Fibroblast of the aortic adventitia (primary cell): ENCODE data around the gene F8. TPM values are rescaled to one million over a fixed set of nuclear protein-coding genes. Genes with fewer than 3 reads are reported as not detected.
"Not testable (repeated sequence)": the region's sequence is repeated elsewhere in the genome, so short reads cannot be mapped to it uniquely, and the experiment has no call there.

Experiments
- DNase-seq: peaks from one replicate; pipeline ENCODE4 v3.0.0-alpha.2; 2010; ENCODE audit warnings: low read depth
- H3K4me3 ChIP-seq: 2 replicates; pipeline ENCODE4 v1.5.1; 2011; ENCODE audit warnings: low read depth, mild to moderate bottlenecking, control low read depth, low read length, moderate library complexity
- total RNA-seq: library from RNA; depleted of rRNA; stranded (reverse); fragments of >200 nt; gene quantifications from 2 replicates; pipeline ENCODE4 v1.2.3, GENCODE V29; 2012; ENCODE audit warnings: low replicate concordance
- TF ChIP-seq, protein P1 (sequence below): IDR thresholded peaks from 2 replicates; pipeline ENCODE4 v1.5.1; 2011; ENCODE audit warnings: mild to moderate bottlenecking, low read length, control low read depth, inconsistent platforms; ENCODE audit not compliant: insufficient read depth

Gene F8
- total RNA-seq, 1 donor: 7.8 TPM

GRCh38 chrX:154873329-154873728 lies 149.2 kb downstream of the F8 start:
- TF ChIP-seq, protein P1, sequence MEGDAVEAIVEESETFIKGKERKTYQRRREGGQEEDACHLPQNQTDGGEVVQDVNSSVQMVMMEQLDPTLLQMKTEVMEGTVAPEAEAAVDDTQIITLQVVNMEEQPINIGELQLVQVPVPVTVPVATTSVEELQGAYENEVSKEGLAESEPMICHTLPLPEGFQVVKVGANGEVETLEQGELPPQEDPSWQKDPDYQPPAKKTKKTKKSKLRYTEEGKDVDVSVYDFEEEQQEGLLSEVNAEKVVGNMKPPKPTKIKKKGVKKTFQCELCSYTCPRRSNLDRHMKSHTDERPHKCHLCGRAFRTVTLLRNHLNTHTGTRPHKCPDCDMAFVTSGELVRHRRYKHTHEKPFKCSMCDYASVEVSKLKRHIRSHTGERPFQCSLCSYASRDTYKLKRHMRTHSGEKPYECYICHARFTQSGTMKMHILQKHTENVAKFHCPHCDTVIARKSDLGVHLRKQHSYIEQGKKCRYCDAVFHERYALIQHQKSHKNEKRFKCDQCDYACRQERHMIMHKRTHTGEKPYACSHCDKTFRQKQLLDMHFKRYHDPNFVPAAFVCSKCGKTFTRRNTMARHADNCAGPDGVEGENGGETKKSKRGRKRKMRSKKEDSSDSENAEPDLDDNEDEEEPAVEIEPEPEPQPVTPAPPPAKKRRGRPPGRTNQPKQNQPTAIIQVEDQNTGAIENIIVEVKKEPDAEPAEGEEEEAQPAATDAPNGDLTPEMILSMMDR: no peak
- H3K4me3 ChIP-seq: no peak overlapping the region
- no peak for DNase-seq

GRCh38 chrX:154868522-154868921 lies 154.0 kb downstream of the F8 start:
- not testable (repeated sequence) for DNase-seq, H3K4me3 ChIP-seq

DNA sequence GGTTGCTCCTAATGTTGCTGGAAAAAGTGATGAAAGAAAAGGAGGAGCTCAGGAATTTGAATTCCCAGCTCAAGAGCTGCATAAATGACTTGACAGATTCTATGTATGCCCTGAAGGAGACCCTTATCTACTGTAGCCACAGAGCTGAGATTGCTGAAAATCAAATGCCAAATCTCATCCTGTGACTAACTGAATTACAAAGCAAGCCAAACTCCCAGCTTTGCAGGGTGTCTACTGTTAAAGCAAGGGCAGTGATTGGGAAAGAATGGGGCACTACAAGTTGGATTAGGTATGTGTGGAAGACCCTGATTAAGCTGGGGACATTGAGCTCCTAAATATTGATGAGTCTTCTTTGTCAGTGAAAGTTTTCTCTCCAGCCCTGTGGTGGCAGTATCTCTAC lies 167.3 kb downstream of the F8 start:
- TF ChIP-seq, protein P1: no peak
- H3K4me3 ChIP-seq: no peak overlapping the region
- peak; percentile 58 for DNase-seq

- TF ChIP-seq, protein P1: no peak
- DNase-seq: no peak
- no peak overlapping the region for H3K4me3 ChIP-seq
These were observed 171.4 kb downstream of the F8 start for GRCh38 chrX:154850957-154851611.

DNA sequence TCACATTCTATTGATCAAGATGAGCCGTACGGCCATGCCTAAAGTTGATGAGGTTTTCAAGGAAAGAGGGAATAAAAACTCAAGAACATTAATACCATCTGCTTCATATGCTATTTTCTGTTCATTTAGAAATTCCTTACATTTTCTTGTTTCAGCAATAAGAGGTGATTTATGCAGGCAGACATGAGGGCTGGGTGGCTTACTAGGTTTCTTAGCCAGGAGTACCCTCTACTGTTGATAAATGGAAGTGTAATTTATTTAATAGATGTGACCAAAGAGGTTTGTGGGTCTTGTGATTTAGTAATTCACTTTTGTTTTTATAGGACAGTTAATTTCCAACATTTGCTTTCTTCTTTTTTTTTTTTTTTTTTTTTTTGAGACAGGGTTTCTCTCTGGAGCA lies 181.7 kb downstream of the F8 start:
- TF ChIP-seq, protein P1: peak; percentile 52
- DNase-seq: peak; percentile 80

GRCh38 chrX:154836163-154836562 lies 186.4 kb downstream of the F8 start:
- TF ChIP-seq, protein P1: no peak
- H3K4me3 ChIP-seq: no peak overlapping the region
- no peak for DNase-seq

More for the DNA sequence above, 181.7 kb downstream of the F8 start:
- no peak overlapping the region for H3K4me3 ChIP-seq

- no peak within 1 kb of the TSS for H3K4me3 ChIP-seq
These were observed 188.0 kb downstream of the F8 start, which contains the start of gene SMIM9 for GRCh38 chrX:154834562-154834961. SMIM9 (minus strand) TSS chrX:154834662; CDS start chrX:154830856, 3,806 bp downstream.

More at GRCh38 chrX:154834562-154834961, 188.0 kb downstream of the F8 start, which contains the start of gene SMIM9:
- TF ChIP-seq, protein P1: no peak
- DNase-seq: no peak
